Suprapubic skin (tissue), 4 donors: ENCODE measurements around the gene BORCS6. TPM values are rescaled to one million over a fixed set of nuclear protein-coding genes. Genes with fewer than 3 reads are reported as not detected.
A peak's percentile ranks its signal among the peaks of the same experiment; 100 is the strongest.

ENCODE experiments used
- DNase-seq, 2 donors: peaks; one replicate each; pipeline ENCODE4 v3.0.0-alpha.2; 2019; ENCODE audit warnings: low spot score in 2 of 2
- H3K27ac ChIP-seq: fragments of 200-600 bp; sonication (generic); one replicate; pipeline ENCODE4 v1.5.1; 2019
- H3K27me3 ChIP-seq: fragments of 200-600 bp; sonication (generic); one replicate; pipeline ENCODE4 v1.5.1; 2019
- H3K36me3 ChIP-seq: fragments of 200-600 bp; sonication (generic); one replicate; pipeline ENCODE4 v1.5.1; 2019
- H3K4me1 ChIP-seq: fragments of 200-600 bp; sonication (generic); one replicate; pipeline ENCODE4 v1.5.1; 2019
- H3K4me3 ChIP-seq: fragments of 200-600 bp; sonication (generic); one replicate; pipeline ENCODE4 v1.5.1; 2019; ENCODE audit warnings: mild to moderate bottlenecking
- H3K9me3 ChIP-seq: fragments of 200-600 bp; sonication (generic); one replicate; pipeline ENCODE4 v1.5.1; 2019
- EP300 ChIP-seq: sonication (generic); formaldehyde crosslinking; IDR thresholded peaks from one replicate; pipeline ENCODE4 v1.6.1; 2017; ENCODE audit warnings: antibody characterized with exemption
- POLR2A ChIP-seq, 2 donors: fragments of 450-650 bp; IDR thresholded peaks; one replicate each; pipeline ENCODE4 v1.6.1; 2017; ENCODE audit warnings: antibody characterized with exemption in 2 of 2, mild to moderate bottlenecking in 2 of 2, moderate library complexity in 2 of 2
- POLR2AphosphoS5 ChIP-seq, 3 donors: sonication (generic); formaldehyde crosslinking; IDR thresholded peaks; one replicate each; pipeline ENCODE4 v1.6.1; 2017; ENCODE audit warnings: antibody characterized with exemption in 3 of 3
- WGBS: methylation state at CpG from one replicate; pipeline ENCODE4 v1.1.5; 2018; 5-methylcytosine and 5-hydroxymethylcytosine counted together
- total RNA-seq, 4 donors: library from RNA; depleted of rRNA; stranded (reverse); fragments of >200 nt; gene quantifications; one replicate each; pipeline ENCODE4 v1.1.0, GENCODE V29; 2016
- TF ChIP-seq, protein P1 (sequence below), 2 donors: fragments of 200-600 bp in 1 of 2; fragments of 450-650 bp in 1 of 2; sonication (generic) in 1 of 2; IDR thresholded peaks; one replicate each; pipeline ENCODE4 v1.5.1; 2016 to 2019; ENCODE audit warnings: antibody characterized with exemption in 2 of 2, mild to moderate bottlenecking in 1 of 2, moderate library complexity in 1 of 2

BORCS6 gene
- total RNA-seq, 4 donors from 2014 or later = 8.1 to 10.6 (median 9.9) TPM

DNA sequence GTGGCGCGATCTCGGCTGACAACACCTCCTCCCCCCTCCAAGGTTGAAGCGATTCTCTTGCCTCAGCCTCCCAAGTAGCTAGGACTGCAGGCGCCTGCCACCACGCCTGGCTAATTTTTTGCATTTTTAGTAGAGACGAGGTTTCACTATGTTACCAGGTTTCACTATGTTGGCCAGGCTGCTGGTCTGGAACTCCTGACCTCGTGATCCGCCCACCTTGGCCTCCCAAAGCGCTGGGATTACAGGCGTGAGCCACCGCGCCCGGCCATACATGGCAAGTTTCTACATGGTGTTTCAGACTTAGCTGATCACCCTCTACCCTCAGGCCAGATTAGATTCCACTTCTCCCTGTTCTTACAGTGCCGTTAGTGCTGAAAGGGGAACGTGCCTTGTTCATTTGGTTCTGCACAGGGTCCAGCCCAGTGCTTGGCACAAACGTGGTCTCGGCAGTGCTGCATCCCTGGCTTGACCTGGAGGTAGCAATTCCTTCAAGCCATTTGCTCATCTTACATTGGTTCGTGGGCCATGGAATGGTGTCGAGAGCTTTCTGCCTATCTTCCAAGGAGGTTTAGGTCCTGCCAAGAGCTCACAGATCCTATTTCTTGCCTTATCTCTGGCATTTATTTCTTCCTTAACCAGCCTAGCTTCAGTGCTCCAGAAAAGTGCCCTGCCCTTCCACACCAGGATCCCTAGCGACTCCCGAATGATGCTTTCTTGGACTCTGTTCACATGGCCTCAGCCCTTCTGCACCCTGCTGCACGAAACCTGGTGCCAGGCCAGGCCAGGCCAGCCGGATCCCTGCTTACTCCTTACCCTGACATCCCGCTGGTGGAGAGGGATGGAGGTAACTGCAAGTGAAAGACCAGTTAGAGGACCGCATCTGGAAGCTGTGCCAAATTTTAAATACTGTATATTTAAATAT is 35.2 kb upstream of the BORCS6 start:
- Histone ChIP-seq H3K27ac (no peak overlapping the region), H3K36me3 (peaks cover 29% of the 10 kb centered on the region)
- WGBS = 76% methylated on average over 26 of the region's 26 CpGs

DNA sequence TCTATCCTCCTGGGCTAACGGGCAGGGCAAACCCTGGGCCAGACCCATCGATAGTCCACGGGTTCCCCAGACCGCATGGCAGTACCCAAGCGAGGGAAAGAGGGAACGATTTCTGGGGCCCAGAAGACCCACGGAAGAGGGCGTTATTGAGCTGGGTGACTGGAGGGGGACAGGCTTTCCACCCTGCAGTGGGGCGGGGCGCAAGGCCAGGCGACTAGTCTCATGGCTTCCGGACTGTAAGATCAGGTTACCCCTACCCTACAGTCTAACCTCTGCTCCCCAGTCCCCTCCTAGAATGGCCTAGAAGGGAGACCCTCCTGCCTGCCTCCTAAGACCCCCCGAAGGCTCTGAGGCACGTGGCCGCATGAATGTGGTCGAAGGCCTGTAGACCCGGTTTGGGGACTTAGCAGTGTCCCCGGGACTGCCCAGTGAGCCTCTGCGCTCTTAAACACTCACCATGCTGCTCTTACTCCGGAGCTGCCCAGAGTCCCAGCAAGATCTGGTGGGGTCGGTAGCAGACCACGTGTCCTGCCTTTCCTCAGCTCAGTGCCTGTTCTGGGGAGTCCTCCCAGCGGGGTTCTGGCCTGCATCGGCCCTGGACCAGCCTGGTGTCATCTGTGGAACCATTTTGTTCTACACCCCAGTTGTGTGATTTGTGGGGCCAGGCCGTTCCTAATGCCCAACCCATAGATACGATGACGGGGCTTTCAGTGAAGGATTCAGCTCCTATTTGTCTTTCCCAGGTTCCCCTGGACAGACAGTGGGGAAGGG is 33.6 kb upstream of the BORCS6 start:
- Histone ChIP-seq H3K9me3 (no peaks in the 10 kb centered on the region), H3K4me1 (peaks cover 30% of the 10 kb centered on the region), H3K36me3 (peaks cover 13% of the 10 kb centered on the region), H3K4me3 (peak overlapping the region; percentile 59), H3K27ac (peak overlapping the region; percentile 90), H3K27me3 (no peaks in the 10 kb centered on the region)
- peak in 1 of 2 donors; percentile 16 for TF ChIP-seq POLR2A (IDR thresholded peaks at IDR 0.05)
- TF ChIP-seq, protein P1, sequence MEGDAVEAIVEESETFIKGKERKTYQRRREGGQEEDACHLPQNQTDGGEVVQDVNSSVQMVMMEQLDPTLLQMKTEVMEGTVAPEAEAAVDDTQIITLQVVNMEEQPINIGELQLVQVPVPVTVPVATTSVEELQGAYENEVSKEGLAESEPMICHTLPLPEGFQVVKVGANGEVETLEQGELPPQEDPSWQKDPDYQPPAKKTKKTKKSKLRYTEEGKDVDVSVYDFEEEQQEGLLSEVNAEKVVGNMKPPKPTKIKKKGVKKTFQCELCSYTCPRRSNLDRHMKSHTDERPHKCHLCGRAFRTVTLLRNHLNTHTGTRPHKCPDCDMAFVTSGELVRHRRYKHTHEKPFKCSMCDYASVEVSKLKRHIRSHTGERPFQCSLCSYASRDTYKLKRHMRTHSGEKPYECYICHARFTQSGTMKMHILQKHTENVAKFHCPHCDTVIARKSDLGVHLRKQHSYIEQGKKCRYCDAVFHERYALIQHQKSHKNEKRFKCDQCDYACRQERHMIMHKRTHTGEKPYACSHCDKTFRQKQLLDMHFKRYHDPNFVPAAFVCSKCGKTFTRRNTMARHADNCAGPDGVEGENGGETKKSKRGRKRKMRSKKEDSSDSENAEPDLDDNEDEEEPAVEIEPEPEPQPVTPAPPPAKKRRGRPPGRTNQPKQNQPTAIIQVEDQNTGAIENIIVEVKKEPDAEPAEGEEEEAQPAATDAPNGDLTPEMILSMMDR (IDR thresholded peaks at IDR 0.05) = no peak
- 4% methylated on average over 23 of the region's 27 CpGs for WGBS
- DNase-seq = peak; percentile 85 to 87

More for the DNA sequence above, 35.2 kb upstream of the BORCS6 start:
- TF ChIP-seq, protein P1 (IDR thresholded peaks at IDR 0.05) = no peak
- TF ChIP-seq EP300 (no peak), POLR2AphosphoS5 (IDR thresholded peaks at IDR 0.05) (no peak)
- Histone ChIP-seq H3K9me3 (no peaks in the 10 kb centered on the region), H3K27me3 (no peaks in the 10 kb centered on the region), H3K4me3 (no peak overlapping the region), H3K4me1 (peaks cover 29% of the 10 kb centered on the region)
- DNase-seq = no peak

DNA sequence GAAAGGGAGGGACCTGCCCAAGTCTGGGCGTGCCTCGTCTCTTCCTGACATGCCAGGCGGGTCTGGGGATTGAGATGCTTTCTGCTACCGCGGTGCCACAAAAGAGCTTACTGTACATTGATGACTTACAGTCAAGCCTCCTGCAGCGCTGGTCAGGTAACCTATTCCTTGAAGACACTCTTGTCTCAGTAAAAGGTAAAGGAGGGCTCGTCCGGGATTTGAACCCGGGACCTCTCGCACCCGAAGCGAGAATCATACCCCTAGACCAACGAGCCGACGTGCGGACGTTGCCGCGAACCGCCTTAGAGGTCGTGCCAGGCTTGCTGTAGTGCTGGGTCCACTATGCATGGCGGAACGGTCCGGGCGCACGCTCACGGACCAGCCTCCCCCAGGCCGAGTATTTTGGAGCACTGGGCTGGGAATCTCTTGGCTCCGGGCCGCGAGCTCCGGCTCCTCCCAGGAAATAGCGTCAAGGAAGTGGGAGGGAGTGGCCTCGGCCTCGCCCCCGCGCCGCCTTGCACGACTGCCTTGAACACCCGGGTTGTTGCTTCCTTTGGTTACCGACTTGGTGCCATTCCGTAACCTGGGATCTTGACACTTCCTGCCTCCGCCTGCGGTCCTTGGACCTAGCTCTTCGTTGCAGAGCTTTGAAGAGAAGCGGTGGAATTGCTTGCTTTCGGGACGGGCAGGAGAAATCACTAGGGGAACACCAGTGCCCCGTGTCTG is 32.8 kb upstream of the BORCS6 start:
- H3K27ac ChIP-seq = peak overlapping the region; percentile 90
- peak; percentile 97 to 98 for DNase-seq
- H3K4me3 ChIP-seq = peak overlapping the region; percentile 59
- peaks cover 30% of the 10 kb centered on the region for H3K4me1 ChIP-seq
- H3K9me3 ChIP-seq = no peaks in the 10 kb centered on the region
- H3K27me3 ChIP-seq = no peaks in the 10 kb centered on the region
- H3K36me3 ChIP-seq = peaks cover 5% of the 10 kb centered on the region
- TF ChIP-seq POLR2AphosphoS5 (IDR thresholded peaks at IDR 0.05) (peak in 2 of 3 donors; percentile 10 to 57), EP300 (no peak), POLR2A (IDR thresholded peaks at IDR 0.05) (peak in 1 of 2 donors; percentile 50)
- WGBS = under 1% methylated on average over 17 of the region's 49 CpGs

DNA sequence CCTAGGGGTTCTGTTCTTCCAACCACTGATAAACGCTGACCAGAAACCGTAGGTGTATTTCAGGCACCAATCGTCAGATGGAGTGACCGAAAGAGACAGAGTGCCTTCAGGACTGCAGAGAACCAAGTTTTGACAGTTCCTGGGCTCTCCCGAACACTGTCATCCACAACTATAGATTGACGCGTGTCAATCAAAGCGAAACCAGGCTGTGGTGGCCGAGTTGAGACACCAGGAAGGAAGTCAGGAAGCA is 32.3 kb upstream of the BORCS6 start:
- TF ChIP-seq, protein P1 (IDR thresholded peaks at IDR 0.05) = no peak
- TF ChIP-seq POLR2A (IDR thresholded peaks at IDR 0.05) = no peak
- TF ChIP-seq EP300 = no peak
- no peak for TF ChIP-seq POLR2AphosphoS5 (IDR thresholded peaks at IDR 0.05)
- Histone ChIP-seq H3K36me3 (peaks cover under 1% of the 10 kb centered on the region), H3K27ac (peak overlapping the region; percentile 90), H3K4me3 (peak overlapping the region; percentile 59), H3K27me3 (no peaks in the 10 kb centered on the region), H3K9me3 (no peaks in the 10 kb centered on the region), H3K4me1 (peaks cover 29% of the 10 kb centered on the region)
- 0% methylated on average over 8 of the region's 9 CpGs for WGBS
- no peak for DNase-seq

DNA sequence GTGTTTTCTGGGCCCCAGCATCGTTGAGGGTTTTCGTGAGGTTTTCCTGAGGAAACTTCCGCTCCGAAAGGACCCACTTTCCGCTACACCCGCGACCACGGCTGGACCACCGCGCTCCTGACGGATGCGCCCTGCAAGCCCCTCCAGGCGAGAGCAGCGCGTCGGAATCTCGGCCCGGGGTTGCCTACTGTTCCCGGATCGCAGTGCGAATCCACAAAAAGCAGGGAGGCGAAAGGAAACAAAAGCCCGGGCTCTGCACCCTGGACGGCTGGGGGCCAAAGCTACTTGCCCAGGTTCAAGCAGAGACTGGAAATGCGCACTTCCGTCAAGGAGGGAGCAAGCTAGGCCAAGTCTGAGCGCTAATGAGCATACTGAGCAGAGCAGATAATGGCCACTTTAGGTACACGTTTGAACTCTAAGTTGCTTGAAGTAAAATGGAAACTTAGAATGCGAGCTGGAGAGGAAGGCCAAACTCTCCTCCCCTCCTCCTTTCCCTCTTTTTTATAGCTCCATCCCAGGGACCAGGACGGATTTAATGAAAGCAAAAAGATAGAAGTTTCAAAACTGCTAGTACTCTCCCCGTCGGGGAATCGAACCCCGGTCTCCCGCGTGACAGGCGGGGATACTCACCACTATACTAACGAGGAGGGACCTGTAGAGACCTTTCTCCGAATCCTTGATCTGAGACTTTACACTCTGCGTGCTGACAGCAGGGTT is 31.8 kb upstream of the BORCS6 start:
- H3K9me3 ChIP-seq = no peaks in the 10 kb centered on the region
- peak; percentile 89 to 92 for DNase-seq
- peaks cover 24% of the 10 kb centered on the region for H3K4me1 ChIP-seq
- peak overlapping the region; percentile 59 for H3K4me3 ChIP-seq
- H3K27me3 ChIP-seq = no peaks in the 10 kb centered on the region
- 0% methylated on average over 23 of the region's 40 CpGs for WGBS
- peak overlapping the region; percentile 90 for H3K27ac ChIP-seq
- H3K36me3 ChIP-seq = no peaks in the 10 kb centered on the region
- TF ChIP-seq POLR2A (IDR thresholded peaks at IDR 0.05) (peak in 1 of 2 donors; percentile 8), POLR2AphosphoS5 (IDR thresholded peaks at IDR 0.05) (peak in 1 of 3 donors; percentile 42), EP300 (no peak)
- TF ChIP-seq, protein P1 (IDR thresholded peaks at IDR 0.05) = no peak
